Measurements from ENCODE around the gene FBXL2. TPM values are rescaled to one million over a fixed set of nuclear protein-coding genes. Genes with fewer than 3 reads are reported as not detected.

FBXL2 gene
- total RNA-seq, 1 experiment from 2014 or later: 7.2 TPM

DNA sequence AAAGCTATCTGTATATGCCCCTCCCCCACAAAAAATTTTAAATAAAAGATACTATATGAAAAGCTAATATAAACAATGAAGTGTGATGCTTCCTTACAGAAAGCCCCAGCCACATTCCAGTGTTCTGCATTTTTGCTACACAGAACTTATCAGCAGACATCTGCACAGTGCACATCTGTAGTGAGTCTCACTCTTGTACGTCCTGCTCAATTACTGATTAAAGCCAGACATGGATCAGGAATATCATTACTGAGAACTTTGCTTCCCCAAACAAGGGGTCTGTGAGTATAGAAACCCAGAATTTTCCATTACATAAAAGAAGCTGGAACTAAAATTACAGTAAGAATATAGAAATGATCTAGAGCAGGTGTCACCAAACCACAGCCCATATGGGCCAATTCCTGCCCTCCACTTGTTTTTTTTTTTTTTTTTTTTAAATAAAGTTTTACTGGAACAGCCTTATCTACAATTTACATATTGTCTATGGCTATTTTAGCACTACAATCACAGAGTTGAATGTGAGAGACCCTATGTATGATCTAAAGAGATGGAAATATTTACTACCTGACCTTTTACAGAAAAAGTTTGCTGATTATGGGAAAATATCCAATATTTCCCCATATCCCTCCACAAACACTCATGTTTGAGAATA, 117.3 kb downstream of the FBXL2 start:
- H3K27me3 ChIP-seq (ENCODE audit: low read length): no peaks in the 10 kb centered on the region
- no peak overlapping the region for H3K9ac ChIP-seq (ENCODE audit: low read length)
- TF ChIP-seq EZH2 (IDR thresholded peaks at IDR 0.05; ENCODE audit: low read length, unreplicated experiment): no peak
- TF ChIP-seq, protein P1, sequence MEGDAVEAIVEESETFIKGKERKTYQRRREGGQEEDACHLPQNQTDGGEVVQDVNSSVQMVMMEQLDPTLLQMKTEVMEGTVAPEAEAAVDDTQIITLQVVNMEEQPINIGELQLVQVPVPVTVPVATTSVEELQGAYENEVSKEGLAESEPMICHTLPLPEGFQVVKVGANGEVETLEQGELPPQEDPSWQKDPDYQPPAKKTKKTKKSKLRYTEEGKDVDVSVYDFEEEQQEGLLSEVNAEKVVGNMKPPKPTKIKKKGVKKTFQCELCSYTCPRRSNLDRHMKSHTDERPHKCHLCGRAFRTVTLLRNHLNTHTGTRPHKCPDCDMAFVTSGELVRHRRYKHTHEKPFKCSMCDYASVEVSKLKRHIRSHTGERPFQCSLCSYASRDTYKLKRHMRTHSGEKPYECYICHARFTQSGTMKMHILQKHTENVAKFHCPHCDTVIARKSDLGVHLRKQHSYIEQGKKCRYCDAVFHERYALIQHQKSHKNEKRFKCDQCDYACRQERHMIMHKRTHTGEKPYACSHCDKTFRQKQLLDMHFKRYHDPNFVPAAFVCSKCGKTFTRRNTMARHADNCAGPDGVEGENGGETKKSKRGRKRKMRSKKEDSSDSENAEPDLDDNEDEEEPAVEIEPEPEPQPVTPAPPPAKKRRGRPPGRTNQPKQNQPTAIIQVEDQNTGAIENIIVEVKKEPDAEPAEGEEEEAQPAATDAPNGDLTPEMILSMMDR (conservative IDR thresholded peaks at IDR 0.05; ENCODE audit: low read depth, low read length): no peak
- ChIA-PET CTCF (no interaction called here), POLR2A (ENCODE audit: unreplicated experiment) (no interaction called here)
- peaks cover 13% of the 10 kb centered on the region; the same call in 1 of the 2 replicates for H3K79me2 ChIP-seq (ENCODE audit: low read length)
- no peak overlapping the region for H3K27ac ChIP-seq (ENCODE audit: low read length)
- peaks cover 68% of the 10 kb centered on the region for H3K36me3 ChIP-seq (ENCODE audit: low read depth, low read length)
- intact Hi-C loops (cut with micrococcal nuclease): loop anchor here (5.0 kb wide), 1 partner anchor 323 kb away; the partner anchor contains the start of gene CLASP2
- H3F3A ChIP-seq (ENCODE audit: low read length, unreplicated experiment): peaks cover 14% of the 10 kb centered on the region
- ATAC-seq (no peak), DNase-seq (no peak)
- no TSS peak for BruUV-seq (replicated peaks)
- H4K20me1 ChIP-seq (ENCODE audit: low read length): no peaks in the 10 kb centered on the region
- H3K9me3 ChIP-seq (ENCODE audit: low read length): no peaks in the 10 kb centered on the region
- no peak overlapping the region for H3K4me3 ChIP-seq (ENCODE audit: low read length)
- H3K9me2 ChIP-seq (replicated peaks; ENCODE audit: low read length): no peaks in the 10 kb centered on the region
- no peak overlapping the region for H2AFZ ChIP-seq (ENCODE audit: low read length)
- no peak overlapping the region for H3K4me2 ChIP-seq (ENCODE audit: low read length)
- peaks cover 17% of the 10 kb centered on the region for H3K4me1 ChIP-seq (ENCODE audit: insufficient read depth, low read length)

DNA sequence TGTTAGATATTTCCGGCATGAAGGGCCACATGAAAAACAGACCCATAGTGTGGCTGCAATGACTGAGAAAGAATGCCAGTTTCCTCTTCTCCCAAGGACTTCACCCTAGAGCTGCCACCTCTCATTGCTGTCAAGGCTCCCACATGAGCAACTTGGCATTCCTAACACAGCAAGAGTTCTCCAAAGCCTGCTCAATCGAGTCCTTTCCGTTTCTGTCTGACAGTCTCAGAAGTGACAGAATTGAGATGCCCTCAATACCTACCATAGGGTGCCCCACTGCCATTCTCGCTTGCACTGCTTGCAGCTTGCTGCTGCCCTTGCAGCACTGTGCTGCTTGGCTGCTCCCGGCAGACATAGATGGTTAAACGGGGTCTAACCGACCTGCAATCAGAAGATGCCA, 118.7 kb downstream of the FBXL2 start:
- ChIA-PET POLR2A (ENCODE audit: unreplicated experiment) (no interaction called here), CTCF (no interaction called here)
- no peaks in the 10 kb centered on the region for H3K27me3 ChIP-seq (ENCODE audit: low read length)
- peaks cover 17% of the 10 kb centered on the region for H3K4me1 ChIP-seq (ENCODE audit: insufficient read depth, low read length)
- no peak overlapping the region for H2AFZ ChIP-seq (ENCODE audit: low read length)
- DNase-seq: no peak
- intact Hi-C loops (cut with micrococcal nuclease): no loop called here
- no peak overlapping the region for H3K4me2 ChIP-seq (ENCODE audit: low read length)
- no TSS peak for BruUV-seq (replicated peaks)
- H4K20me1 ChIP-seq (ENCODE audit: low read length): no peaks in the 10 kb centered on the region
- H3F3A ChIP-seq (ENCODE audit: low read length, unreplicated experiment): peaks cover 14% of the 10 kb centered on the region
- H3K27ac ChIP-seq (ENCODE audit: low read length): no peak overlapping the region
- H3K9me3 ChIP-seq (ENCODE audit: low read length): no peaks in the 10 kb centered on the region
- H3K9me2 ChIP-seq (replicated peaks; ENCODE audit: low read length): no peaks in the 10 kb centered on the region
- ATAC-seq: no peak
- H3K36me3 ChIP-seq (ENCODE audit: low read depth, low read length): peaks cover 66% of the 10 kb centered on the region
- no peak overlapping the region for H3K4me3 ChIP-seq (ENCODE audit: low read length)
- no peak overlapping the region for H3K9ac ChIP-seq (ENCODE audit: low read length)
- peaks cover 13% of the 10 kb centered on the region; the same call in 1 of the 2 replicates for H3K79me2 ChIP-seq (ENCODE audit: low read length)
- no peak for TF ChIP-seq EZH2phosphoT487 (IDR thresholded peaks at IDR 0.05; ENCODE audit: borderline replicate concordance, low read length)
- TF ChIP-seq, protein P1 (conservative IDR thresholded peaks at IDR 0.05; ENCODE audit: low read depth, low read length): no peak
- TF ChIP-seq EZH2 (IDR thresholded peaks at IDR 0.05; ENCODE audit: low read length, unreplicated experiment): no peak

DNA sequence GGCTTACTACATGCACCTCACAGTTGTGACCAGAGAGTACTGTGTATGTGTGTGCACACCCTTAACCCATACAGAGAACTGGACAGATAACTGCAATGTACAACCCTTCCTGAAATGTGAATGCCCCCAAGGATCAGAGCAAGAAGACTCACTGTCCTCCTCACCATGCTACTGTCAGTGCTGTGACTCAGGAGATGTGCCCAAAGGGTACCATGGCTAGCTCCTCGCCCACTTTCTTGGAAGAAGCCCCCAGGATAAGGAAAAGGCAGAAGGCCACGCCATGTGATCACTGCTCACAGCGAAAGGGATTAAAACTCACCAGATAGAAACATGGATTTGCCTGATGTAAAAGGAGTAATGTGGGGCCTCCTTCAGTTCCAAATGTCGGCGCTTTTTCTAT, 121.2 kb downstream of the FBXL2 start:
- no peak overlapping the region for H3K9ac ChIP-seq (ENCODE audit: low read length)
- BruUV-seq (replicated peaks): no TSS peak
- peaks cover 4% of the 10 kb centered on the region for H3F3A ChIP-seq (ENCODE audit: low read length, unreplicated experiment)
- POLR2A ChIA-PET (ENCODE audit: unreplicated experiment): no interaction called here
- intact Hi-C loops (cut with micrococcal nuclease): no loop called here
- no peak for ATAC-seq
- H3K36me3 ChIP-seq (ENCODE audit: low read depth, low read length): peaks cover 70% of the 10 kb centered on the region
- CTCF ChIA-PET: no interaction called here
- H3K4me2 ChIP-seq (ENCODE audit: low read length): no peak overlapping the region
- H3K27ac ChIP-seq (ENCODE audit: low read length): no peak overlapping the region
- no peak overlapping the region for H2AFZ ChIP-seq (ENCODE audit: low read length)
- no peak for TF ChIP-seq EZH2phosphoT487 (IDR thresholded peaks at IDR 0.05; ENCODE audit: borderline replicate concordance, low read length)
- TF ChIP-seq, protein P1 (conservative IDR thresholded peaks at IDR 0.05; ENCODE audit: low read depth, low read length): no peak
- no peak for TF ChIP-seq EZH2 (IDR thresholded peaks at IDR 0.05; ENCODE audit: low read length, unreplicated experiment)
- no peaks in the 10 kb centered on the region for H3K9me3 ChIP-seq (ENCODE audit: low read length)
- no peak overlapping the region for H3K4me3 ChIP-seq (ENCODE audit: low read length)
- no peaks in the 10 kb centered on the region for H3K79me2 ChIP-seq (ENCODE audit: low read length)
- no peaks in the 10 kb centered on the region for H4K20me1 ChIP-seq (ENCODE audit: low read length)
- no peak for DNase-seq
- H3K9me2 ChIP-seq (replicated peaks; ENCODE audit: low read length): no peaks in the 10 kb centered on the region
- H3K27me3 ChIP-seq (ENCODE audit: low read length): no peaks in the 10 kb centered on the region
- H3K4me1 ChIP-seq (ENCODE audit: insufficient read depth, low read length): peaks cover 5% of the 10 kb centered on the region
